Measurements from ENCODE around the gene TCP10L. TPM values are rescaled to one million over a fixed set of nuclear protein-coding genes. Genes with fewer than 3 reads are reported as not detected.

The TCP10L gene
- total and polyA plus RNA-seq, 2 of the 13 experiments (the other 11 are each of a cell fraction or from before 2014, with no cell fraction given) = 0.90 to 2.4 TPM

GRCh38 chr21:32597205-32597604 is 11.9 kb upstream of the TCP10L start (continued):
- TF ChIP-seq MXD1 (CRISPR knock-in tag; IDR thresholded peaks at IDR 0.05) = no peak
- no peak for TF ChIP-seq ZNF546 (CRISPR knock-in tag; conservative IDR thresholded peaks at IDR 0.05)
- no peak for TF ChIP-seq KAT8 (CRISPR knock-in tag; IDR thresholded peaks at IDR 0.05)
- TF ChIP-seq PRDM4 (CRISPR knock-in tag; IDR thresholded peaks at IDR 0.05; ENCODE audit: borderline replicate concordance) = no peak
- TF ChIP-seq ZSCAN22 (CRISPR knock-in tag; IDR thresholded peaks at IDR 0.05) = no peak
- no peak for TF ChIP-seq KIAA2018 (CRISPR knock-in tag; IDR thresholded peaks at IDR 0.05; ENCODE audit: borderline replicate concordance)
- TF ChIP-seq, protein P1, sequence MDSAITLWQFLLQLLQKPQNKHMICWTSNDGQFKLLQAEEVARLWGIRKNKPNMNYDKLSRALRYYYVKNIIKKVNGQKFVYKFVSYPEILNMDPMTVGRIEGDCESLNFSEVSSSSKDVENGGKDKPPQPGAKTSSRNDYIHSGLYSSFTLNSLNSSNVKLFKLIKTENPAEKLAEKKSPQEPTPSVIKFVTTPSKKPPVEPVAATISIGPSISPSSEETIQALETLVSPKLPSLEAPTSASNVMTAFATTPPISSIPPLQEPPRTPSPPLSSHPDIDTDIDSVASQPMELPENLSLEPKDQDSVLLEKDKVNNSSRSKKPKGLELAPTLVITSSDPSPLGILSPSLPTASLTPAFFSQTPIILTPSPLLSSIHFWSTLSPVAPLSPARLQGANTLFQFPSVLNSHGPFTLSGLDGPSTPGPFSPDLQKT (CRISPR knock-in tag; IDR thresholded peaks at IDR 0.05; ENCODE audit: borderline replicate concordance) = no peak
- no peak for TF ChIP-seq LCORL (IDR thresholded peaks at IDR 0.05)
- TF ChIP-seq LCORL (CRISPR knock-in tag; IDR thresholded peaks at IDR 0.05) = no peak
- TF ChIP-seq HNRNPUL1 (IDR thresholded peaks at IDR 0.05; ENCODE audit: low read depth, low read length) = no peak
- TF ChIP-seq MYNN (CRISPR knock-in tag; IDR thresholded peaks at IDR 0.05; ENCODE audit: low read depth) = no peak
- no peak for TF ChIP-seq ATM (IDR thresholded peaks at IDR 0.05; ENCODE audit: borderline replicate concordance)
- TF ChIP-seq PCBP1 (IDR thresholded peaks at IDR 0.05; ENCODE audit: borderline replicate concordance, low read depth, low read length) = no peak
- TF ChIP-seq MTF2 (CRISPR knock-in tag; IDR thresholded peaks at IDR 0.05; ENCODE audit: borderline replicate concordance) = no peak
- no peak for TF ChIP-seq ZFAT (CRISPR knock-in tag; conservative IDR thresholded peaks at IDR 0.05)
- TF ChIP-seq ZNF674 (CRISPR knock-in tag; IDR thresholded peaks at IDR 0.05; ENCODE audit: low read depth) = no peak
- no peak for TF ChIP-seq ZNF276 (CRISPR knock-in tag; IDR thresholded peaks at IDR 0.05; ENCODE audit: low read depth)

All from HepG2 (cell line).